SH-SY5Y (cell line): Measurements from ENCODE around the gene DNM3.

Source experiments
- GATA2 ChIP-seq: IDR thresholded peaks from 2 replicates; pipeline ENCODE4 v1.6.1; 2011; ENCODE audit warnings: mild to moderate bottlenecking, low read depth, low read length
- GATA3 ChIP-seq: IDR thresholded peaks from 2 replicates; pipeline ENCODE4 v1.6.1; 2011; ENCODE audit warnings: low read depth, mild to moderate bottlenecking, low read length, moderate library complexity

GRCh38 chr1:171852272-171852671 is 11.0 kb downstream of the DNM3 start:
- no peak for TF ChIP-seq GATA2
- TF ChIP-seq GATA3 = no peak
